Activated CD4-positive, alpha-beta T cell treated with anti-CD3 and anti-CD28 coated beads, Interleukin-2, Interleukin-6, amounts not matched to agents 100 ng/mL and 50 ng/mL, durations not matched to agents 16 hours and 8 hours (primary cell): ENCODE results near the gene KIAA0825.

Source experiments
- DNase-seq: peaks from one replicate; pipeline ENCODE4 v3.0.0-alpha.2; 2020

KIAA0825 gene

GRCh38 chr5:94309141-94309540, 309.3 kb downstream of the KIAA0825 start:
- DNase-seq: no peak

DNA sequence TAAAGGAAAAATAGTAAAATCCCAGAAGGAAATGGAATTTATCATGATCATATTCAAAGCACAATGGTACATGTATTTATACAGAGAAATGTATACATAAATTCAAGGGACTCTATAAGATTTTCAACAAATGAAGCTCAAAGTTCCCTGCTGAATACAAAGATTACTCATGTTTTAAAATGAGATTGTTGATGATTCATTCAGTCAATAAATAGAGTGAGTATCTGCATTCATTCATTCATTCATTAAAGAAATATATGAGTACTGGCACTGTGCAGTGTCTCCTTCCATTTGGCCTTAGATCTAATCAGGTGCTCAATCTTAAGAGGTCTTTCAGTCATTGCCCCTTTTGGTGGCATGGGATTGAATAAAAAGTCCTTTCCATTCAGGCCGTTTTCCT, 310.0 kb downstream of the KIAA0825 start:
- no peak for DNase-seq

GRCh38 chr5:94304146-94304545, 314.3 kb downstream of the KIAA0825 start:
- no peak for DNase-seq

DNA sequence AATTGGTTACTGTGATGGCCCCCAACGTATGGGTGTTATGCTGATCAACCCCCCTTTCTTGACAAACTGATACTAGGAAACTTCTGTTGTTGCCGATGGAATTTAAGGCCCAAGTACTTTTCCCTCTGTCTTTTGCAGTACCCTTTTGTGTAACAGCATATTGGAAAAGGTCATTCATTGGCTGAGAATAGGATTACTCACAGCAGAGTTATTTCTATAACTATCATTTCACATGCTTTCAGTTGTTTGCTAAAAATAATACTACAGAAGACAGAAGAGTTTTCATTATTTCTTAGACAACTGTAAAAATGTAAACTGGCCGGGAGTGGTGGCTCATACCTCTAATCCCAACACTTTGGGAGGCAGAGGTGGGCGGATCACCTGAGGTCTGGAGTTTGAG, 329.5 kb downstream of the KIAA0825 start:
- no peak for DNase-seq

DNA sequence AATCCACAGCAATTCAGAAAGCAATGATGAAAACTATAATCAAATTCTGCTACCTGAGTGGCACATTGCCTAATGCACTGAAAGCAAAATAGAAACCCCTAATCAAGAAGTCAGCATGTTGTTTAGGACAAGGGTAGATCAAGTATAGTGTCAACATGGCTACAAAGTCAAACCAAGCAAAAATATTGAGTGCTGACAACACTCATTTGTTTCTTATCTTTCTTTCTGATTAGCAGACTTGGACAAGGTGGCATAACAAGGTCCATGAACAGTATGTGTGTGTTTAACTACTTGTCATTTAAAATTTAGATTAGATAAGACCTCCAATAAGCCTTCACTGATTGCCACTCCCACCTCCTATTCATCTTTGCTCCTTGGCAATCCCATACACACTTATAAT, 332.4 kb downstream of the KIAA0825 start:
- no peak for DNase-seq

DNA sequence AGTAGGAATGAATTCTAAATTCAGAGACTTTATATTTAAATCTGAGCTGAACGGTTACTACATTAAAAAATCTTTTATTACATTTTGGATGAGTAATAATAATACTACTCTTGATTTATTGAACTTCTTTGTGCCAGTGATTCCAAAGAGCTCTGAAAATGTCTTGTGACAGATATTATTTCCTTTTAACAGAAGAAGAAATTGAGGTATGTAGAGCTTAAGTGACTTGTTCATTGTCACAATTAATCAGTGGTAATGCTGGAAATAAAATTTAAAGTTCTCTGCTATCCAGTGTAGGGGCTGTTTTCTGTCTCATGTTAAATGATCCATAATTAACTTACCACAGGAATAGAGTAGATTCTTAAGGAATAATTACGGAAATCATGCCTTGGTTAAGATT, 335.3 kb downstream of the KIAA0825 start:
- no peak for DNase-seq

DNA sequence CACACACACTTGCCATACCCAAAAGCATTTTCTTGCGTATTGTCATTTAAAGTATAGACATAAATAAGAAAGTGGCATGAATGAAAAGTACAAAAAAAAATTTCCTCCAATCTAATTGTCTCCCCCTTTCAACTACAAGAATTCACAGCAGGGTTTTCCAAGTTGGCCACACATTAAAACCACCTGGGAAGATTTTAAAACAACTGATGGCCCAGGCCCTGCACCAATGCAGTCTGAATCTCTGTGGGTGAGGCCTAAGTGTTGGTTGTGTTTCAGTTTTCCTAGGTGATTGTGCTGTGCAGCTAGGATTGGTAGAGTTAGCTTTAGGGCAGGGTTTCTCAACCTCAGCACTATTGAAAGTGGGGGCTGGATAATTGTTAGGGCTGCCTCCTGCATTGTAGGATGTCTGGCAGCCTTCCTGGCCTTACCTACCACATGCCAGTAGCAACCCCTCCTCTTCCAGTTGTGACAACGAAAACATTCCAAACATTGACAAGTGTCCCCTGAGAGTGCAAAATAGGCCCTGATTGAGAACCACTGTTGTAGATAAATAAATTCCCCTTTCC, 337.1 kb downstream of the KIAA0825 start:
- no peak for DNase-seq

DNA sequence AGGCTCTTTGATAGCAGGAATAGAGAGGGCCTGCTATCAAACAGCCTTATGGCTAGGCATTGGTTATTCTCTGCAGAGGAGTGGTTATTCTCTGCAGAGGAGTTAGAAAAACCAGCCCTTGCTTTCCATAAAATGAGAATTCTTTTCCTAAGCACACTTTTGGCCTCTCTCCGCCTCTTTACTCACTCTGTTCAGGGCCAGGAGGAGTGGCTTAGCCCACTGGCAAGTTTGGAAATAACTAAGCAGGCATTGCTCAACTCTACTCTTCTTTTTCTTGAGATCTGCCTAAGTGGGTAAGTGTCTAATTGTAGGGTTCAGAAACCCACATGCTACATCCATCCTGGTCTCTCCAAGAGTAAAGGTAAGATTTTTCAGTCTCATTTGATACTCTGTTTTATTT, 341.7 kb downstream of the KIAA0825 start:
- DNase-seq: no peak

DNA sequence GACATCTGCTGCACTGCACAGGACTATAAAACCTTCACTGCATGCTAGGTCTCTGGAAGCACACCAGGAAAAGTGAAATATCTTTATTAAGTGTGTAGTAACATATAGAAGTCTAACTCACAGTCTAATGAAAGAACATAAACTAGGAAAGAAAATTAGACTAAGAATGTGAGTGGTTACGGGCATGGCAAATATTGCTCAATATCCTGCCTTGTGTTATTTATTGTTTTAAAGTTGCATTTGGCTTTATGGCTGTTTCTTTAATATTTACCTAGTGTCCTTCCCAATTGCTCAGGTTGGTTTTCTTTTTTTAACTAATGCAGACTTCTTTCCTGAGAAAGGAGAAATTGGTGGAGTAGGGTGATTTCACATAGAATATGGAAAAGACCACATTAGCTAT, 342.4 kb downstream of the KIAA0825 start:
- no peak for DNase-seq

DNA sequence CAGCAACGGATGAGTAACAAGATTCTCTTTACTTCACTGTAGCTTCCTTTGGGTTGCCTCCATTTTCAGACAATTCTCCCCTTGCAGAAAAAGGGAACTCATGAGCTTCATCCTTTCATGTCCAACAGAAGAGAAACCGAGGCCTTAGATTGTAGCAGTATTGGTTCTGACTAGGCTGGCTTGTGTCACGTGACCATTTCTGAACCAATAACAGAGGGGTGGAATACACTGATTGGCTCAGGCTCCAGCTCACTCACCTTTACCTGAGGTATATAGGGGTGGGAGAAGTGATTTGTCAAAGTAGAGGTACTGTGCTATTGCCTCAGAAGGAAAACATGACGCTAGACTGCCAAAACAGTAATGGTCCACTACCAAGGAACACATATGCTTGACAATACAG, 343.7 kb downstream of the KIAA0825 start:
- DNase-seq: no peak

GRCh38 chr5:94268226-94268625, 350.2 kb downstream of the KIAA0825 start:
- no peak for DNase-seq

GRCh38 chr5:94267350-94267899, 351.0 kb downstream of the KIAA0825 start:
- DNase-seq: no peak

DNA sequence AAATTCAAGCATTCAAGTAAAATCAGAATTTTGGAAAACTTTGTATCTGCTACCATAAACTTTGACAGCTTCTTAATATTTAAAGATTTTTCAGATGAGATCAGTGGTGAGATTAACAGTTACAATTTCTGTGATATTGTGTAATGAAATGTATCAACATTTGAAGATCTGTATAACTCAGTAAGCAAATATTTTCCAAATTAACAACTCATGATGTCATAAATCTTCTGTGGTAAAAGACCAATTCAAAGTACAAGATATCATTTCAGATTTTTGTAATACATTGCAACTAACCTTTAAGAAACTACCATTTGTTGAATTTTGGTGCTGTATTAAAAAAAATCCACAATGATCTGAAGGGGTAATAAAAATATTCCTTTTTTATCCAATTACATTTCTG, 352.2 kb downstream of the KIAA0825 start:
- no peak for DNase-seq

DNA sequence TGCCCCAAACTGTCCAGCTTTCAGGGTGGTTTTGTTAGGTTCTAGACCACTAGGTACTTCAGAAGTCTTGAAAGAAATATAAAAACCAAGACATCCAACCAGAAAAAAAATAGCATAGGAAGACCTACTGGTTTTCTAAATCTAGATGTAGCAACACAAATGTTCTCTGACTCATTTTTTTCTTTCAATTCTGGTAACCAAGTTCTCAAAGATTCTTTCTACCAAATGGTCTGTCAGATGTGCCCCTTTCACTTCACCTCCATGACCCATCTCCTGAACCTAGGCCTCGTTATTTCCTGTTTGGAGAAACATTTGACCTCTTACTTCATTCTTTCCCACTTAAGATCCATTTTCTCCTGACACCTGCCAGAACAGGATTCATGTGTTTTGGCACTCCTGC, 355.3 kb downstream of the KIAA0825 start:
- peak; percentile 27 for DNase-seq

DNA sequence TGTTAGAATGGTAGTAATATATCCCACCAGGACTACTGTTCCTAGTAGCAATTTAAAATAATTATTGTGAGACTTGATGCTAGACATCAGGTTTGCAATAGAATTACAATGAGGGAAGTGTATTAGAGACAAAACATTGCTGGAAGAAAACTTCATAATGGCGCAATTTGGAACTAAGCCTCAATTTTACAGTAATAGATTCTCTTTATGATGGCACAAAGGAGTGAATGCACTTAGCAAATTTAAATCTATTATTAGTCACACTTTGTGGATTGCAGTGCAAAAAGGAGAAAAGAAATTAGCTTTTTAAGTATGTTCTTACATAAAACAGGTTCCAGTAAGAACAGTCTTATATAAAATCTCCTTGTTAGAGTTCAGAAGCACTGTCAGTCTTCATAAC, 358.3 kb downstream of the KIAA0825 start:
- DNase-seq: no peak

GRCh38 chr5:94254214-94254613, 364.2 kb downstream of the KIAA0825 start:
- no peak for DNase-seq

- DNase-seq: no peak
Observed at GRCh38 chr5:94250985-94251384, 367.4 kb downstream of the KIAA0825 start.

DNA sequence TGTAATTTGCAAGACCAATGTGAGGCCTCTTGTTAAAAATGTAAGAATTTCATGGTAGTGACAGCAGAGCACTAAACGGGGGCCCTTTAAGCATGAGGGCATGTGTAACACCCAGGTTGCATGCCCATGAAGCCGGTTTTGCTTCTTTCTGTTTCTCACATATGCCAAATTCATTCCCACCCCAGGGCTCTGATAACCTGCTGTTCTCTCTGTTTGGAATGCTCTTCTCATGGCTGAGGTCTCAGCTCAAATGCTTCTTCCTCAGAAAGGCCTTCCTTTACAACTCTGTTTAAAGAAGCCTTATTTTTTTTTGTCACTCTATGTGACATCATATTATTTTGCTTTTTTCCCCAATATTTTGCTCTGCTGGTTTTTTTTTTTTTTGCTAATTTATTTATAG, 369.0 kb downstream of the KIAA0825 start:
- DNase-seq: no peak

- no peak for DNase-seq
Observed at GRCh38 chr5:94248175-94248875, 370.1 kb downstream of the KIAA0825 start.

GRCh38 chr5:94245608-94246007, 372.8 kb downstream of the KIAA0825 start:
- DNase-seq: peak; percentile 1

DNA sequence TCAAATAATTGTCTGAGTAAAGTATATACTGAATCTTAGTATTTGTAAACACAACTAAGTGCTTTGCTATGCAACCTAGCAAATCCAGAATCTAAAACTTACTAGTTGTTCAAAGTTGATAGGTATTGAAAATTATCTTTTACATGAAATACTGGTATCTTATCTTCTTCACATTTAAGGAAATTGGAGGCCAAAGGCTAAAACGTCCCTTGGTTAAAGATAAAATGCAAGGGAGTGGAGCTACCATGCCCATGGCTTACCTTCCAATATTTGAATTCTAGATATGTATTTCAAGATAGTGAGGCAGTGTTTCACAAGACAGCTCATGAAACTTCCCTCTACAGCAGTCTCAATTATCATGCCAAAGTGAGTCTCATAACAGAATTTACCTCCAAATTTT, 373.5 kb downstream of the KIAA0825 start:
- no peak for DNase-seq

DNA sequence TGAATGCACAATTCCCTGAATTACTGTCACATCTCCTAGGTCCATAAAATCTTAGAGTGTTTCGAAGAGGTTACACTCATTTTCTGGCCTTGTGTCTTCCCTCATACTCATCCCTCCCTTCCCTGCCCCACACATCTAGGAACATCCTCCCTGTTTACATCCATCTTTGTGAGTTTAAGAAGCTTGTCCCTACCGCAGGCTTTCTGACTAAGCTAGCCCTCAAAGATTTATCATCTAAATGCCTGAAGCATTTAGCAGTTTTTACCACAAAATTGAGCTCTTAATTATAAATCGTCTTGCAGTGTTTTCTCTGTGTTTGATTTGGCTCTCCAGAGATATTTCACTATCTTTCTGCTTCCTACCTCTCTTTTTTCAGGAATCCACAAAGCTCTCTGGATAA, 374.8 kb downstream of the KIAA0825 start:
- no peak for DNase-seq

DNA sequence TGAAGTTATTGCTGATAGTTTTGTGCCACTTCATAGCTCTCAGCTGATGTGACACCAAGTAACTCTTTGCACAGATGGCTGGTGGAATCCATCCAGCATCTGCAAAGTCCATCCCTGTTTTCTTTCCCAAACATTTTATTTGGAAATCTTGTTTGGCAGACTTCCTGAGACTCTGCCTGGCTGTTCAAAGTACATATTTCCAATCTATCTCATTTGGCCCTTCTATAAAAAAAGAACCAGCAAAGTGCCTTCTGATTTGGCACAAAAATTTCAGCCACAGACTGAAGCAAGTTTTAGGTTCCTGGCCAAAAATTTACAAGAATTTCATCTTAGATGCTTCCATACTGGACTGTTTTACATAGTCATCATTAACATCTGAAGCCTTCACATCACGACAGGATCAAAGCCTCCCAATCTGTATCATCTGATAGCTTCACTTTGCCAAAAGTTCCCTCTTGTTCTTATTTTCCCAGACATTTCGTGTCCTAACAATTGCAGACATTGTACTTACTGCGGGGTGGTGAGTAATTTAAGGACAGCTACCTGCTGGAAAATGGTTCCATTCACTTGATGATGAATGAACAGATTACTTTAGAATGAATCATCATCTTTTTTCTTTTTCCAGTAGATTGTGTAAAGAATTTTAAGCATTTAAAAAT, 377.3 kb downstream of the KIAA0825 start:
- DNase-seq: no peak

DNA sequence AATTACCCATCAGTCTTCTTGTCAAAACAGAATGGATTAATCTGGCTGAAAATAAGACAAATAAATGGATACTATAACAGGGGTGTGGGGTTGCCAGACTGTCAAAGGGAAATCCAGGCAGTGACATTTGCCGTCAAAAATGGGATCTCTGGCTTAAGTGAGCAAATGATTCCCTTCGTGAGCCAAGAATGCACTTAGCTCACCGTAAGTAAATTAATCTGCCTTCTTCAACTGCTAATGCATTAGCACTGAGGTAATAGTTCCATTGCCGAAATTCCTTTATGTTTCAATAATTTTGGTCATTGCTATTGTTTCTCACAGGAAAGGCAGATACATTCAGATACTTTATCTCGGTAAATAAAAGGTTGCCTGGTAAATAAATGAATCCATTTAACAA, 377.8 kb downstream of the KIAA0825 start:
- no peak for DNase-seq
